Stimulated activated CD8-positive, alpha-beta memory T cell treated with anti-CD3 and anti-CD28 coated beads, Interleukin-15, amount 100 ng/mL, for 4 hours (primary cell): ENCODE results near the gene XCL1.

Experiments
- DNase-seq, 2 donors: peaks; one replicate each; pipeline ENCODE4 v3.0.0-alpha.2; 2020; ENCODE audit warnings: low read depth in 2 of 2

XCL1 gene

GRCh38 chr1:168605443-168605842 is 29.0 kb downstream of the XCL1 start:
- DNase-seq, result no peak

DNA sequence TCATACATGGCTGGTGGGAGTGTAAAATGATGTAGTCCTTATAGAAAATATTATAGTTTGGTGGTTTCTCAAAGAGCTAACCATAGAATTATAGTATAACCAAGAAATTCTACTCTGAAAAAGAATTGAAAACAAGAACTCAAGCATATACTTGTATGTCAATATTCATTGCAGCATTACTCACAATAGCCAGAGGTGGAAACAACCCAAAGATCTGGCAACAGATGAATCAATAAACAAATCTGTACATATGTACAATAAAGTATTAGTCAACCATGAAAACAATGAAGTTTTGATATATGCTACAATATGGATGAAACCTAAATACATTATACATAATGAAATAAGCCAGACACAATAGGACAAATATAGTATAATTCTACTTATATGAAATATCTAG is 29.7 kb downstream of the XCL1 start:
- no peak for DNase-seq

- DNase-seq, result no peak
Observed at GRCh38 chr1:168607872-168608428, 31.5 kb downstream of the XCL1 start.

DNA sequence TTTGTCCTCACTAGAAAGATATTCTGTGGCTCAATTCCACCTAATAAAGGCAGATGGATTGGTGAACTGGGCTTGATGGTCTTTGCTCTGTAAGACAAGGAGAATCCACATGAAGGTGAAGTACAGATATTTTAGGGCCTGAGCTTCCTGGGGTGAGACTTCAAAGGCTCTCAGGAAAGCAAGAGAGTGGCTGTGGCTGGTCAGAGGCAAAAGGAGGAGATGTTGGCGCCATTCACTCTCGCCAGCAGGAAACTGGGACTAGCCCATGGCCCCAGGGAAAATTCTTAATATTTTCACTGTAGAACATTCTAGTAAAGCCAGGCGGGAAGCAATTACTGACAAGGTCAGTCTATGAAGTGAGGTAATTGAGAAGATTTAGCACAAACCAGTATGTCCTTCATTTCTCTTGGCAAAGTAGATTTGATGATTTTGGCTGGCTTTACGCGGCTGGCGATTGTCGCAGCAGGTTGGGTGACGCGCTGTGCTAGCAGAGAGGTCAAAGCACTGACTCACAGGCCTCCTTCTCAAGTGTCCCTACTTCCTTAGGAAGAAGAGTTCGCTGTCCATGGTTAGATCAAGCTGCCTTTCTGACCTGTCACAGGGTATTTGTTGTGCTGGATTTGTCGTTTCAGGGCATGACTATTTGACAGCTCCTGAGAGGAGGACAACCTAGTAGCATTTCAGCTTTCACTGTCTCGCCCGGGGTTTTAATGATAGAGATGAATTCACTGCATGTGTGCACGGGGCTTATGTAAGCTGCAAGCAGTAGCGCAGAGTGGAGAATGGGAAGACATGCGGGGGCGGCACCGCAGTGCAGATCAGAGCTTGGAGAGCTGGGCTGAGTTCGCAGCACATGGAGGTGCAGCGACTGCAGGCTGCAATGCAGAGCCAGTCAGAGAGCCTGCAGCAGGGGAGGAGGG is 32.7 kb downstream of the XCL1 start:
- no peak for DNase-seq

DNA sequence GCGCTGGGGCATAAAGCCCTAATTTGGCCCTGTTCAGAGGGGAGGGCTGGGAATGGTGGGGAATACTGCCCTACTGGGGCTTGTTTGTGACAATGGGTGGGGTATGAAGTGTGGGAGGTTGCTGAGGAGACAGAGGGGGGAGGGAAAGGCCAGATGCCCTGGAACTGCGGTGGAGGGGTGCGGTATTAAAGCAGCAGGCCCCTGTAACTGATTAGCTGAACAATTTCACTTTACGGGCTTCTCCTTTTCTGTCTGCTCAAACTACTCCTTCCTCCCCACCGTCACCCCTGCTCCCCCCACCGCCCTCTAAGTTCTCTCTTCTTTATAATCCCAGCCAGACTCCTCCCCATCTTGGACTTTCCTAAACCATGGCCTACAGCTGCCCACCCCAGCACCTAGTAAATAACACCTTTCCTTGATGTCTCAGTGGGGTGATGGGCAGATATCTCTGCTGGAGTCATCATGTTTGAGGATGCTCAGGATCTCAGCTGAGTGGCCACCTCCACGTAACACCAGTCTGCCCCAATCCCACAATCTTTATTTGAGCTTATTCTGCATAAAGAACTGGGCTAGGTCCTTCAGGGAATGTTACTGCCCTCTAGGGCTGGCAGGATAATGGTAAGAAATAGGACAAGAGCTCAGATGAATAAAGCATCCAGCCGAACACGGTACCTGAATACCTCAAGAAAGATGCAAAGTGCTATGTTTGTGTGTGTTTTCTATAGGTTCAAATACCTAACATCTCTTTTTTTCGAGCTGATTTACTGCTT is 33.5 kb downstream of the XCL1 start:
- DNase-seq, result no peak

DNA sequence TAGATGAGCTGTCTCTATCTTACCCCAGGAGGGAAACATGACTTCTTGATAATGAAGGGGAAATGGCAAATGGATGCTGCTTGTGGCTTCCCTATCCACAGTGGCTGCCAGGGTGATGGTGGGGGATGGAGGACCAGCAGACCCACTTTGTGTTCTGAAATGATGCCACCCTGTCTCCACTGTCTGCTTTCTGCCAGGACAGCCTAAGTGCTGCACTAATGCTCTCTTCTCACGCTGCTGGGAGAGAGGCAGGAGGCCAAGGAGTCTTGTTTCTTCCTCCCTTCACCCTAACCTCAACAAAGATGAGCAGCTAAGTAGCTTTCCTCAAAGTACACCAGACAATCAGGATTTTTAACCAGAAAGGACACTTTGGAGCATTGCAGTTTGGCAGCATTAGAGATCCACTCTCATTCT is 36.6 kb downstream of the XCL1 start:
- DNase-seq, result no peak

DNA sequence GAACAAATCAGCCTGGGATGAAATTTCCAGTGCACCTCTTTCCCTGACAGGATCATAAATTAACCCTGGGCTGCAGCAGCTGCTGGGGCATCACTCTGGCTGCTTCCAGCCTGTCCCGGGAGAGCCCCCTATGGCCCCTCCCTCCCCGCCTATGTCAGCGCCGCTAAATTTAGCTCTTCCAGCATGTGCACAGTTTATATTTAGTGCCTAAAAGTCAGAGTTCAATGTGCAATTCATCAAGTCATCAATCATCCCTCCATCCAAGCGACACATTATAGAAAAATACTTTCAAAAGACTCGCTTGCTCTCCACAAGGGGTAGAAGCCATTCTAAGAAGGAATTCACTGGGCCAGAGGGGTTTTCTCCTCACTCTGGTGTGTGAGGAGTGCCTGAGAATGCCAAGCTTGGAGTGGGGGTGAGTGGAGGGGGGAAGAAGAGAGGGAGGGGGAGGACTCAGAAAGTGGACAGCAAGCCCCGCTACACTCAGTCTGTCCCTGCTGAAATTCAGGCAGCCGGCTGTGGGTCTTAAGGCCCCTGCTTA is 37.4 kb downstream of the XCL1 start:
- DNase-seq, result no peak

- DNase-seq, result no peak
Observed at GRCh38 chr1:168614235-168614634, 37.8 kb downstream of the XCL1 start.

DNA sequence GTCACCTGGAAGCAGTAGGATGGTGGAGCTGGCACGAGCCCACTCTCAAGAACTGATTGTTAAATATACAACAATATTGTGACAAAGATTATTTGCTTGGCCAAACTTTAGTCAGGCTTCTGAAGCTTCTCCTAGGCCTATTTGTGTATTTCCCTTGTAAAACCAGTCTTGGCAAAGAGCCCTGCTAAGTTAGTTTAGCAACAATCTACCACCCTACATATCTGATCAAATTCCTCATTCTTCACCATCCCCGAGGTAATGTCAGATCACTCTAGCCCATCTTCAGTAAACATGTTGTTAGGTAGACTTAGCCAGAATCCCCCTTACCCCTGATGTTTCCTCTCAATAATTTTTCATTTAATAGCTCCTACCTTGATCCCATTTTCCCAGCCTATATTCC is 39.6 kb downstream of the XCL1 start:
- no peak for DNase-seq

GRCh38 chr1:168617974-168618750 is 41.8 kb downstream of the XCL1 start:
- no peak for DNase-seq

DNA sequence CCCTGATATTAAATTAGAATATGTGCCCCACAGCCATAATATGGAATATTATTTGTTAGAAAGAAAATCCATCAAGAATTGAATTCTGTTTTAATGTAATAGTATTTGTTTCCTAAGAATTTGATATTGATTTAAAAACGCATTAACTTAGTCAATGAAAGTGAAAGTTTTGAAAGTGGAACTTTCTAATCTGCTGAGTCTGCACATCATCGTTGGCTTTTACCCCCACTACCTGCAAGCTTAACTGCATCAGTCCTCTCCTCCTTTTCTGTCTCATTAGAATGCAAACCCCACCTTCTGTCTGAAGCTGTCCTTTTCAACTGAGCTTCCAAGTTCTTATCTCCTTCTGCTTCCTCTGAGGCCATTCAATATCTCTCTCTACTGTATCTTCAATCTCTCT is 42.5 kb downstream of the XCL1 start:
- DNase-seq, result no peak

- DNase-seq, result no peak
Observed at GRCh38 chr1:168621356-168621755, 45.0 kb downstream of the XCL1 start.

DNA sequence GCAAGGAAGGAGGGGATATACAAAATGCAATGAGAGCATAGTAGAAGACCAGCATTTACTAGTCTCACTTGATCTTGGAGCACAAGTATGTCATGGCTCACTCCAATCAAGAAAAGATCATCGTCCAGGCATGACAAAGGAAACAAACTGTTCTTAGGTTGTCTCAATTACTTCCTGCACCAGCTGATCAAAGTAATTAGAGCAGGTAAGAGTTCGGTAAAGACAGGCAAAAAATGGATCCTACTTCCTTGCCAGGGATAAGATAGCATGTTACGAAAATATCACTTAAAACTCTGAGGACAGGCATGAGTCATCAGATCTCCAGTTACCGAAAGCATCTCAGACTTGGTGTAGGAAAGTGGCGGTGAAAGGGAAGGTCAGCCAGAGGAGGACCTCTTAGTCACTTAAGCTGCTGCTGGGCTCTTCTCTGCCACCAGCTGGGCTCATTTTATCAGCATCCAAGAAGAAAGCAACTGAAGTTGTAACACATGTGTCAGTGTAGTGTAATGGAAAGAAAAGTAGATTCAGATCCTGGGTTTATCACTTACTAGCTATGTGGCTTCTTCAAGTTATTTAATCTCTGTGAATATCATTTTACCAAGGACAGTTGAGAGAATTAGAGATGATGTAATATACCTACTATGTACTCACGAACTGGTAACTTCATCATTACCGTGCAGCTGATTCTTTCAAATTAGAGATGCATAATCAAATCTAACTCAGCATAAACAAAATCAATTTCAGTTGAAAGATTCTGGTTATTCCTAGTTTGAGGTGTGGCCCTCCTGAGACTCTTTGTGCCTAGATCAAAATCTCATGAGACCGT is 46.8 kb downstream of the XCL1 start:
- no peak for DNase-seq

- no peak for DNase-seq
Observed at GRCh38 chr1:168623831-168624230, 47.4 kb downstream of the XCL1 start.

GRCh38 chr1:168626326-168626725 is 49.9 kb downstream of the XCL1 start:
- no peak for DNase-seq

DNA sequence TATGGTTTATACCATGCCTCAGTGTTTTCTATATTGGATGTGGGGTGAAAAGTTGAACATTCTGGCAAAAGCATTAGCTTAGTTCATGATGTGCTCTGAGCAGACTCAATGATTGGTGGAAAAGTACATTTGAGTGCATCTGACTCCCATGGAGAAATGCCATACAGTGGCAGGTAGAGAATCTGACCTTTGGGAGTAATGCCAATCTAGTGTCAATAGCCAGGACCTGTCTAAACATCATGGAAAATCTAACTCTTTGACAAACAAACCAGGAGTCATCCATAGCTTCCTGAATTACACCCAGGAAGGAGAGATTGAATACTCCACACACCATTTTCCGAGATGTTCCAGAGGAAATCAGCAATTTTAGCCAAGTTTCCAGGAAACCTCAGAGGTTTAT is 51.0 kb downstream of the XCL1 start:
- DNase-seq, result no peak

GRCh38 chr1:168628807-168629206 is 52.4 kb downstream of the XCL1 start:
- no peak for DNase-seq

GRCh38 chr1:168629466-168629865 is 53.1 kb downstream of the XCL1 start:
- no peak for DNase-seq
